Measurements from ENCODE around the gene MYL10. TPM values are rescaled to one million over a fixed set of nuclear protein-coding genes. Genes with fewer than 3 reads are reported as not detected.

Gene MYL10
- total and polyA plus RNA-seq, 2 of the 8 experiments (the other 6 are each of a cell fraction or from before 2014, with no cell fraction given) = 0.18 TPM; not detected in 1

- no peak for FAIRE-seq
- H2BK12ac ChIP-seq (ENCODE audit: low read depth, low read length) = no peak overlapping the region
- H4K5ac ChIP-seq (ENCODE audit: insufficient read length, low read depth, low read length) = no peak overlapping the region
Measured at GRCh38 chr7:101676062-101676598, 47.0 kb upstream of the MYL10 start.

More at GRCh38 chr7:101676062-101676598, 47.0 kb upstream of the MYL10 start:
- H3K14ac ChIP-seq (ENCODE audit: insufficient read length) = no peak overlapping the region
- no peaks in the 10 kb centered on the region for H3K79me2 ChIP-seq (ENCODE audit: control insufficient read depth in 1 of 2, insufficient read depth in 2 of 2, low read length in 2 of 2)
- DNase-seq (ENCODE audit: low read depth in 1 of 2, low spot score in 2 of 2) = no peak
- H2BK15ac ChIP-seq (ENCODE audit: low read length) = no peak overlapping the region
- no peak overlapping the region for H3K4me3 ChIP-seq (ENCODE audit: extremely low read depth in 1 of 4, insufficient read depth in 2 of 4, low read depth in 3 of 4, low read length in 4 of 4)
- no peaks in the 10 kb centered on the region for H3K27me3 ChIP-seq (replicated peaks in 1 of 4; ENCODE audit: control insufficient read depth in 3 of 4, extremely low read depth in 1 of 4, insufficient read depth in 3 of 4, low read length in 3 of 4)
- no peak overlapping the region for H2AK5ac ChIP-seq (ENCODE audit: low read depth, low read length)
- ChIA-PET POLR2A (ENCODE audit: partially characterized antibody) (interaction anchor here (0.6 kb wide), 1 partner anchor 117 kb away, joined by 3 read pairs; no protein-coding TSS in a partner anchor), CTCF (ENCODE audit: partially characterized antibody) (interaction anchor here (0.6 to 2.6 kb wide), 2 partner anchors 13 to 134 kb away, joined by 3 to 8 read pairs; no protein-coding TSS in a partner anchor)
- H4K8ac ChIP-seq (ENCODE audit: extremely low read depth, insufficient read depth, low read length) = peak overlapping the region; percentile 41; the same call in 1 of the 2 replicates
- TF ChIP-seq SIN3A (conservative IDR thresholded peaks at IDR 0.05 in 1 of 2, IDR thresholded peaks at IDR 0.05 in 1 of 2; ENCODE audit: low read depth in 1 of 2, low read length in 2 of 2) = no peak
- no peak for TF ChIP-seq CHD2 (IDR thresholded peaks at IDR 0.05; ENCODE audit: low read length)
- no peak for TF ChIP-seq EP300 (IDR thresholded peaks at IDR 0.05; ENCODE audit: borderline replicate concordance in 1 of 2, low read depth in 2 of 2, low read length in 2 of 2)
- TF ChIP-seq HDAC2 (IDR thresholded peaks at IDR 0.05; ENCODE audit: borderline replicate concordance in 1 of 2, low read depth in 2 of 2, low read length in 2 of 2) = no peak
- no peak for TF ChIP-seq RXRA (IDR thresholded peaks at IDR 0.05; ENCODE audit: insufficient read depth, low read depth, low read length)
- TF ChIP-seq SP1 (IDR thresholded peaks at IDR 0.05; ENCODE audit: low read depth, low read length) = no peak
- no peak for TF ChIP-seq SP4 (IDR thresholded peaks at IDR 0.05; ENCODE audit: low read length)
- TF ChIP-seq RBBP5 (IDR thresholded peaks at IDR 0.05; ENCODE audit: borderline replicate concordance, low read depth, low read length) = no peak
- no peak overlapping the region for H3K9ac ChIP-seq (replicated peaks in 1 of 4; ENCODE audit: extremely low read depth in 1 of 4, low read depth in 3 of 4, low read length in 3 of 4)
- H3K56ac ChIP-seq (replicated peaks; ENCODE audit: insufficient read length, low read depth, low read length) = no peak overlapping the region
- no peaks in the 10 kb centered on the region for H3K36me3 ChIP-seq (ENCODE audit: control insufficient read depth in 2 of 4, insufficient read depth in 4 of 4, low read length in 3 of 4)
- 87% methylated on average over 16 of the region's 16 CpGs; no CpG with 5 or more reads in 1 of the 2 experiments for WGBS, 2 experiments (ENCODE audit: extremely low coverage in 1 of 2, insufficient coverage in 1 of 2, insufficient read length in 1 of 2, insufficient replicate concordance in 2 of 2, low coverage in 1 of 2, low lambda C conversion rate in 2 of 2, missing lambda C conversion rate in 1 of 2)
- H2AFZ ChIP-seq (ENCODE audit: low read length) = no peak overlapping the region
- H4K20me1 ChIP-seq (replicated peaks in 1 of 2; ENCODE audit: control insufficient read depth in 1 of 2, insufficient read depth in 2 of 2, low read length in 2 of 2) = peaks cover 0 to 2% of the 10 kb centered on the region in 2 experiments
- no peak overlapping the region for H3K27ac ChIP-seq (ENCODE audit: low read depth, low read length)
- peaks cover 0 to 13% (median 8%) of the 10 kb centered on the region in 4 experiments; a peak in 4 of 7 replicates for H3K4me1 ChIP-seq (replicated peaks in 1 of 4; ENCODE audit: control insufficient read depth in 3 of 4, insufficient read depth in 4 of 4, low read length in 3 of 4)
- H3K4ac ChIP-seq (replicated peaks; ENCODE audit: insufficient read length, low read depth, low read length) = no peak overlapping the region
- H3K18ac ChIP-seq (ENCODE audit: extremely low read depth, low read length) = no peak overlapping the region
- no peaks in the 10 kb centered on the region for H3K9me3 ChIP-seq (ENCODE audit: insufficient read depth in 2 of 2, low read depth in 1 of 2, low read length in 1 of 2)
- no peak overlapping the region for H2BK120ac ChIP-seq (replicated peaks; ENCODE audit: low read depth, low read length)
- no peak overlapping the region for H3K4me2 ChIP-seq (ENCODE audit: insufficient read depth in 1 of 2, low read depth in 2 of 2, low read length in 2 of 2)
- no peaks in the 10 kb centered on the region for H3K79me1 ChIP-seq (ENCODE audit: low read depth, low read length)
- no peak overlapping the region for H2BK20ac ChIP-seq (ENCODE audit: low read length)
- H3K23ac ChIP-seq (ENCODE audit: insufficient read length) = no peak overlapping the region
- H4K91ac ChIP-seq (replicated peaks; ENCODE audit: insufficient read length, low read length) = no peak overlapping the region
- H2BK5ac ChIP-seq (ENCODE audit: low read depth, low read length) = no peak overlapping the region
- no peaks in the 10 kb centered on the region for H3K23me2 ChIP-seq (ENCODE audit: low read depth, low read length)
